ENCODE results near the gene PSEN2. TPM values are rescaled to one million over a fixed set of nuclear protein-coding genes. Genes with fewer than 3 reads are reported as not detected.

The PSEN2 gene
- total and polyA plus RNA-seq, 10 of the 15 experiments (the other 5 are each of a cell fraction or from before 2014, with no cell fraction given), result 0.90 to 13.3 (median 7.0) TPM

- H2AFZ ChIP-seq (ENCODE audit: control insufficient read depth, low read depth, low read length), result no peak overlapping the region
- no peaks in the 10 kb centered on the region for H3K36me3 ChIP-seq (ENCODE audit: control insufficient read depth in 2 of 2, insufficient read depth in 2 of 2, low read length in 1 of 2)
- ChIA-PET RAD21 (ENCODE audit: unreplicated experiment) (no interaction called here), POLR2A (no interaction called here), CTCF (interaction anchor here (0.7 to 1.2 kb wide), 2 partner anchors 11 to 45 kb away, joined by 3 read pairs; no protein-coding TSS in a partner anchor), SMC1A (ENCODE audit: uncharacterized antibody, unreplicated experiment) (interaction anchor here (1.3 kb wide), 1 partner anchor 234 kb away, joined by 3 read pairs; no protein-coding TSS in a partner anchor)
- ATAC-seq (no peak), DNase-seq (ENCODE audit: low read depth, low spot score) (no peak), FAIRE-seq (no peak)
- no TSS peak for BruUV-seq (replicated peaks)
- no peaks in the 10 kb centered on the region for H3K27me3 ChIP-seq (replicated peaks in 1 of 2; ENCODE audit: control insufficient read depth in 2 of 2, insufficient read depth in 2 of 2, low read length in 1 of 2)
- TF ChIP-seq, protein P1, sequence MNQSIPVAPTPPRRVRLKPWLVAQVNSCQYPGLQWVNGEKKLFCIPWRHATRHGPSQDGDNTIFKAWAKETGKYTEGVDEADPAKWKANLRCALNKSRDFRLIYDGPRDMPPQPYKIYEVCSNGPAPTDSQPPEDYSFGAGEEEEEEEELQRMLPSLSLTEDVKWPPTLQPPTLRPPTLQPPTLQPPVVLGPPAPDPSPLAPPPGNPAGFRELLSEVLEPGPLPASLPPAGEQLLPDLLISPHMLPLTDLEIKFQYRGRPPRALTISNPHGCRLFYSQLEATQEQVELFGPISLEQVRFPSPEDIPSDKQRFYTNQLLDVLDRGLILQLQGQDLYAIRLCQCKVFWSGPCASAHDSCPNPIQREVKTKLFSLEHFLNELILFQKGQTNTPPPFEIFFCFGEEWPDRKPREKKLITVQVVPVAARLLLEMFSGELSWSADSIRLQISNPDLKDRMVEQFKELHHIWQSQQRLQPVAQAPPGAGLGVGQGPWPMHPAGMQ (IDR thresholded peaks at IDR 0.05; ENCODE audit: borderline replicate concordance), result no peak
- TF ChIP-seq NBN (IDR thresholded peaks at IDR 0.05) (no peak), JUNB (IDR thresholded peaks at IDR 0.05) (no peak), SP1 (IDR thresholded peaks at IDR 0.05; ENCODE audit: low read depth, low read length) (no peak), RUNX3 (IDR thresholded peaks at IDR 0.05; ENCODE audit: low read length) (no peak), SMARCA5 (IDR thresholded peaks at IDR 0.05) (no peak), NFXL1 (IDR thresholded peaks at IDR 0.05; ENCODE audit: borderline replicate concordance) (no peak), ZNF24 (IDR thresholded peaks at IDR 0.05) (no peak), RBBP5 (conservative IDR thresholded peaks at IDR 0.05) (no peak), ZNF217 (IDR thresholded peaks at IDR 0.05) (no peak), BMI1 (IDR thresholded peaks at IDR 0.05; ENCODE audit: borderline replicate concordance) (no peak), POLR2AphosphoS5 (IDR thresholded peaks at IDR 0.05; ENCODE audit: low read length) (no peak), EZH2 (IDR thresholded peaks at IDR 0.05; ENCODE audit: borderline replicate concordance, control insufficient read depth, low read depth, low read length) (no peak), CBX3 (IDR thresholded peaks at IDR 0.05; ENCODE audit: borderline replicate concordance, low read depth) (no peak), ETV6 (conservative IDR thresholded peaks at IDR 0.05 in 1 of 2, IDR thresholded peaks at IDR 0.05 in 1 of 2; ENCODE audit: borderline replicate concordance in 1 of 2, low read depth in 1 of 2) (no peak)
- TF ChIP-seq, protein P2, sequence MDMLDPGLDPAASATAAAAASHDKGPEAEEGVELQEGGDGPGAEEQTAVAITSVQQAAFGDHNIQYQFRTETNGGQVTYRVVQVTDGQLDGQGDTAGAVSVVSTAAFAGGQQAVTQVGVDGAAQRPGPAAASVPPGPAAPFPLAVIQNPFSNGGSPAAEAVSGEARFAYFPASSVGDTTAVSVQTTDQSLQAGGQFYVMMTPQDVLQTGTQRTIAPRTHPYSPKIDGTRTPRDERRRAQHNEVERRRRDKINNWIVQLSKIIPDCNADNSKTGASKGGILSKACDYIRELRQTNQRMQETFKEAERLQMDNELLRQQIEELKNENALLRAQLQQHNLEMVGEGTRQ (IDR thresholded peaks at IDR 0.05; ENCODE audit: borderline replicate concordance, low read depth, low read length), result no peak
- TF ChIP-seq, protein P3, sequence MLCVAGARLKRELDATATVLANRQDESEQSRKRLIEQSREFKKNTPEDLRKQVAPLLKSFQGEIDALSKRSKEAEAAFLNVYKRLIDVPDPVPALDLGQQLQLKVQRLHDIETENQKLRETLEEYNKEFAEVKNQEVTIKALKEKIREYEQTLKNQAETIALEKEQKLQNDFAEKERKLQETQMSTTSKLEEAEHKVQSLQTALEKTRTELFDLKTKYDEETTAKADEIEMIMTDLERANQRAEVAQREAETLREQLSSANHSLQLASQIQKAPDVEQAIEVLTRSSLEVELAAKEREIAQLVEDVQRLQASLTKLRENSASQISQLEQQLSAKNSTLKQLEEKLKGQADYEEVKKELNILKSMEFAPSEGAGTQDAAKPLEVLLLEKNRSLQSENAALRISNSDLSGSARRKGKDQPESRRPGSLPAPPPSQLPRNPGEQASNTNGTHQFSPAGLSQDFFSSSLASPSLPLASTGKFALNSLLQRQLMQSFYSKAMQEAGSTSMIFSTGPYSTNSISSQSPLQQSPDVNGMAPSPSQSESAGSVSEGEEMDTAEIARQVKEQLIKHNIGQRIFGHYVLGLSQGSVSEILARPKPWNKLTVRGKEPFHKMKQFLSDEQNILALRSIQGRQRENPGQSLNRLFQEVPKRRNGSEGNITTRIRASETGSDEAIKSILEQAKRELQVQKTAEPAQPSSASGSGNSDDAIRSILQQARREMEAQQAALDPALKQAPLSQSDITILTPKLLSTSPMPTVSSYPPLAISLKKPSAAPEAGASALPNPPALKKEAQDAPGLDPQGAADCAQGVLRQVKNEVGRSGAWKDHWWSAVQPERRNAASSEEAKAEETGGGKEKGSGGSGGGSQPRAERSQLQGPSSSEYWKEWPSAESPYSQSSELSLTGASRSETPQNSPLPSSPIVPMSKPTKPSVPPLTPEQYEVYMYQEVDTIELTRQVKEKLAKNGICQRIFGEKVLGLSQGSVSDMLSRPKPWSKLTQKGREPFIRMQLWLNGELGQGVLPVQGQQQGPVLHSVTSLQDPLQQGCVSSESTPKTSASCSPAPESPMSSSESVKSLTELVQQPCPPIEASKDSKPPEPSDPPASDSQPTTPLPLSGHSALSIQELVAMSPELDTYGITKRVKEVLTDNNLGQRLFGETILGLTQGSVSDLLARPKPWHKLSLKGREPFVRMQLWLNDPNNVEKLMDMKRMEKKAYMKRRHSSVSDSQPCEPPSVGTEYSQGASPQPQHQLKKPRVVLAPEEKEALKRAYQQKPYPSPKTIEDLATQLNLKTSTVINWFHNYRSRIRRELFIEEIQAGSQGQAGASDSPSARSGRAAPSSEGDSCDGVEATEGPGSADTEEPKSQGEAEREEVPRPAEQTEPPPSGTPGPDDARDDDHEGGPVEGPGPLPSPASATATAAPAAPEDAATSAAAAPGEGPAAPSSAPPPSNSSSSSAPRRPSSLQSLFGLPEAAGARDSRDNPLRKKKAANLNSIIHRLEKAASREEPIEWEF (IDR thresholded peaks at IDR 0.05; ENCODE audit: insufficient replicate concordance, low read depth, low read length), result no peak
- TF ChIP-seq, protein P4, sequence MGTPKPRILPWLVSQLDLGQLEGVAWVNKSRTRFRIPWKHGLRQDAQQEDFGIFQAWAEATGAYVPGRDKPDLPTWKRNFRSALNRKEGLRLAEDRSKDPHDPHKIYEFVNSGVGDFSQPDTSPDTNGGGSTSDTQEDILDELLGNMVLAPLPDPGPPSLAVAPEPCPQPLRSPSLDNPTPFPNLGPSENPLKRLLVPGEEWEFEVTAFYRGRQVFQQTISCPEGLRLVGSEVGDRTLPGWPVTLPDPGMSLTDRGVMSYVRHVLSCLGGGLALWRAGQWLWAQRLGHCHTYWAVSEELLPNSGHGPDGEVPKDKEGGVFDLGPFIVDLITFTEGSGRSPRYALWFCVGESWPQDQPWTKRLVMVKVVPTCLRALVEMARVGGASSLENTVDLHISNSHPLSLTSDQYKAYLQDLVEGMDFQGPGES (IDR thresholded peaks at IDR 0.05), result no peak
- H3K9ac ChIP-seq (ENCODE audit: control insufficient read depth, insufficient read depth, low read length), result no peak overlapping the region
- H3K4me3 ChIP-seq, result no peak overlapping the region
- WGBS (ENCODE audit: insufficient coverage, insufficient replicate concordance, low lambda C conversion rate, missing lambda C conversion rate), result 75% methylated on average over 6 of the region's 6 CpGs
- no peaks in the 10 kb centered on the region for H3K79me2 ChIP-seq (ENCODE audit: control insufficient read depth, insufficient read depth, low read length)
- H3K27ac ChIP-seq (ENCODE audit: control insufficient read depth, insufficient read depth), result no peak overlapping the region
- no peaks in the 10 kb centered on the region for H3K9me3 ChIP-seq (replicated peaks; ENCODE audit: control insufficient read depth, insufficient read depth, low read length)
- H3K4me2 ChIP-seq (ENCODE audit: control insufficient read depth, insufficient read depth), result no peak overlapping the region
- in situ Hi-C loops (cut with MboI) (no loop called here), intact Hi-C loops (cut with micrococcal nuclease; ENCODE audit: unreplicated experiment) (no loop called here)
- peaks cover 9% of the 10 kb centered on the region for H3K4me1 ChIP-seq (ENCODE audit: control insufficient read depth, insufficient read depth, low read length)
- H4K20me1 ChIP-seq (ENCODE audit: control insufficient read depth, insufficient read depth), result no peaks in the 10 kb centered on the region
These were observed 2.9 kb upstream of the PSEN2 start for GRCh38 chr1:226867461-226868054.

Data from GM12878 (cell line).